Measurements from ENCODE around the gene CLDND2.

DNA sequence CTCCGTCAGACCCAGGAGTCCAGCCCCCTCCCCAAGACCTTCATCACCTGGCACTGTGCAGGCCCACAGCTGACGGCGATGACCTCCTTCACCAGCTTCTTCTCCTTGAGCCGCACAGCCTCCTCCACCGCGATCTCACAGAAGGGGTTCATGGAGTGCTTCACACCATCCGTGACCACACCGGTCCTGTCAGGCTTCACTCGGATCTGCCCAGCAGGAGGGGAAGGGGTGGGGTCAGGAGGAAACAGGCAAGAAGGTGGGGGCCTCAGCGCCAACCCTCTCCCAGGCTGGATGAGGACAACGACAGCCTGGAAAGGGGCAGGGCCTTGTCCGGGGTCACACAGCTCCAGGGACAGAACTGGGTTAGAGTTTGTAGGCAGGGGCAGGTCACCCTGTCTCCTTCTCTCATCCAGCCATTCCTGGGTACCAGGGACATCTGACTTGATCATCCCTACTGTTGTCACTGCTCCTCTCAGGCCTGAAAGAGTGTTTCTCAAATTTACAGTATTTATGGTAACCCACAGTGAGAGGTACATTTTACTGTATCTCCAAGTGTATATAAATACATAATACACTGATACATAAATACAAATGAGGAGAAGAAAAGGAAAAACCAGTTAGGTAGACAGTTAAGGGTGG lies 14.6 kb downstream of the CLDND2 start:
- TF ChIP-seq, protein P1, sequence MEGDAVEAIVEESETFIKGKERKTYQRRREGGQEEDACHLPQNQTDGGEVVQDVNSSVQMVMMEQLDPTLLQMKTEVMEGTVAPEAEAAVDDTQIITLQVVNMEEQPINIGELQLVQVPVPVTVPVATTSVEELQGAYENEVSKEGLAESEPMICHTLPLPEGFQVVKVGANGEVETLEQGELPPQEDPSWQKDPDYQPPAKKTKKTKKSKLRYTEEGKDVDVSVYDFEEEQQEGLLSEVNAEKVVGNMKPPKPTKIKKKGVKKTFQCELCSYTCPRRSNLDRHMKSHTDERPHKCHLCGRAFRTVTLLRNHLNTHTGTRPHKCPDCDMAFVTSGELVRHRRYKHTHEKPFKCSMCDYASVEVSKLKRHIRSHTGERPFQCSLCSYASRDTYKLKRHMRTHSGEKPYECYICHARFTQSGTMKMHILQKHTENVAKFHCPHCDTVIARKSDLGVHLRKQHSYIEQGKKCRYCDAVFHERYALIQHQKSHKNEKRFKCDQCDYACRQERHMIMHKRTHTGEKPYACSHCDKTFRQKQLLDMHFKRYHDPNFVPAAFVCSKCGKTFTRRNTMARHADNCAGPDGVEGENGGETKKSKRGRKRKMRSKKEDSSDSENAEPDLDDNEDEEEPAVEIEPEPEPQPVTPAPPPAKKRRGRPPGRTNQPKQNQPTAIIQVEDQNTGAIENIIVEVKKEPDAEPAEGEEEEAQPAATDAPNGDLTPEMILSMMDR (IDR thresholded peaks at IDR 0.05) = no peak
- TF ChIP-seq POLR2AphosphoS5 (IDR thresholded peaks at IDR 0.05) (no peak), POLR2A (IDR thresholded peaks at IDR 0.05) (no peak), EP300 (IDR thresholded peaks at IDR 0.05) (no peak)
